Omental fat pad (tissue), 4 donors: Measurements from ENCODE around the gene BCAP31. TPM values are rescaled to one million over a fixed set of nuclear protein-coding genes. Genes with fewer than 3 reads are reported as not detected.

Experiments
- ATAC-seq: fragments of 150-250 bp; one replicate; pipeline ENCODE4 v1.9.1; 2016; ENCODE audit warnings: mild to moderate bottlenecking, moderate library complexity; ENCODE audit not compliant: low FRiP score
- DNase-seq: peaks from one replicate; pipeline ENCODE4 v3.0.0-alpha.2; 2019; ENCODE audit warnings: low spot score
- CTCF ChIP-seq, 3 donors: fragments of 450-650 bp; IDR thresholded peaks; one replicate each; pipeline ENCODE4 v1.5.1; 2016 to 2017; ENCODE audit warnings: antibody characterized with exemption in 3 of 3, mild to moderate bottlenecking in 3 of 3, moderate library complexity in 2 of 3
- total RNA-seq, 4 donors: library from RNA; depleted of rRNA; stranded (reverse); fragments of >200 nt; gene quantifications; one replicate each; pipeline ENCODE4 v1.1.0, GENCODE V29; 2016

BCAP31 gene
- total RNA-seq, 4 donors from 2014 or later, result 119 to 421 (median 240) TPM

DNA sequence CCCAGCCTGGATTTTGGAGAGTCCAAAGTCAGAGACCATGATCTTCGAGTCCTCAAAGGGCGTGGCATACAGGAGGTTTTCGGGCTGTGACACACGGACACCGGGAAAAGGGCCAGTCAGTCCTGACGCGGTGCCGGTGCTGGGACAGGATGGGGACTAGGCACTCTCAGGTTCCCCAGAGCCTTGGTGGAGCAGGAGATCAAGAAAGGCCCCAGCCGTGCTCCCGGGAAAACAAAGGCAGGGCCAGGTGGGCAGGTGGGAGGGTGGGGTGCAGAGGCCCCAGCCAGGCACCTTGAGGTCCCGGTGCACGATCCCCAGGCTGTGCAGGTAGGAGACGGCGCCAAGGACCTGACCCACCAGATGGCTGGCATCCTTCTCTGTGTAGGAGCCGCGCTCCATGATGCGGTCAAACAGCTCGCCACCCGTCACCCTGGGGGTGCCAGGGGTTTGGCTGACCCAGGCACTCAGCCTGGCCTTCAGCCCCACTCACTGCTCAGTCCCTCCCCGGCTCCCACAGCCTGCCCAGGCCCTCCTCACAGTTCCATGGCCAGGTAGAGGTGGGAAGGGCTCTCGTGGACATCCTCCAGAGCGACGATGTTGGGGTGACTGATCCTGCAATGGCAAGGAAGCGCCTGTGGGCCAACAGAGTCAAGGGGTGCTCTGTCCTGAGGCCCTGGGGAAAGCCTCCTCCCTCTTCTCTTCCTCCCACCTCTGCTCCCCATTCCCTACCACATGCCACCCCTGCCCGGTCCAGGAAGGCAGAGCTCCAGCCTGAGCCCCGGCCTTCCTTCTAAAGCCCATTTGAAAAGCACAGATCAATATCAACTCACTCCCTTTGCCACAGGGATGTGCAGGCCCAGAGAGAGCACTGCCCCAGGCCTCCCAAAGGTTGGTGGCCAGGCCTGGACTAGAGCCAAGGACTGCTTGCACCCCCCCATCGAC is 52.3 kb downstream of the BCAP31 start:
- TF ChIP-seq CTCF (IDR thresholded peaks at IDR 0.05), result no peak
- DNase-seq (no peak), ATAC-seq (no peak)

DNA sequence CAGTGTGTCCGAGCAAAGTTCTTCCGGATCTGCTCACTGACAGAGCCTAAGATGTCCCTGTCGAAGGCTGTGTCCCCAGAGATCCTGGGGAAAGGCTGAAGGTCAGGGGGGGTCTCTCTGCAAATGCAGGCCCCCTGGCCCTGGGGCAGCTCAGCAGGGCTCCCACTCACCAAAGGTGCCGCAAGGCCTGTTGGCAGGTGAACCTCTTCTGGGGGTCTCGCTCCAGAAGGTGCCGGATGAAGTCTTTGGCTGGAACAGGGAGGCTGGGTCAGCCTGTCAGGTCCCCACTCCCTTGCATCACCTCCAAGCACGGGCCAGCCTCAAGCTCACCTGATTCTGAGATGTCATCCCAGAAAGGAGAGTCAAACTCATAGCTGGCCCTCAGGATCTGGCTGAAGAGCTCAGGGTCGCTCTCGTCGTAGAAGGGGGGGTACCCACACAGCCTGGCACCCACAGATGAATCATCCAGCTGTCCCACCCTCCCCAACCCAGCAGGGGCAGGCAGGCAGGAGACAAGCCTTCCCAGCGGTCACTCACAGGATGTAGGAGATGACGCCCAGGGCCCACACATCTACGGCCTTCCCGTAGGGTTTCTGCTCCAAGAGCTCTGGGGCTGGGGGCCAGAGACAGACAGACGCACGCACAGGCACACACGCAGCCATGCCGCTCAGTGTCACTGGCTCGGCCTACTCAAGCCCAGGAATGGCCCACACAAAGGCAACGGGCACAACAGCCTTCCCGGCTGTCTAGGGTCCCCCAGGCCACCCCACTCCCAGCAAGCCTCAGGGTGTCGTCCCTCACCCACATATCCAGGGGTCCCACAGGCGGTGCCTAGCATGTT is 53.2 kb downstream of the BCAP31 start:
- DNase-seq, result no peak
- no peak for ATAC-seq
- TF ChIP-seq CTCF (IDR thresholded peaks at IDR 0.05), result no peak

GRCh38 chrX:153669901-153670731 is 54.1 kb downstream of the BCAP31 start:
- DNase-seq (no peak), ATAC-seq (no peak)
- TF ChIP-seq CTCF (IDR thresholded peaks at IDR 0.05), result no peak

- peak in 1 of 3 donors; percentile 11 for TF ChIP-seq CTCF (IDR thresholded peaks at IDR 0.05)
- no peak for ATAC-seq
- no peak for DNase-seq
Measured at GRCh38 chrX:153669174-153669890, 54.9 kb downstream of the BCAP31 start.

GRCh38 chrX:153668423-153669173 is 55.6 kb downstream of the BCAP31 start:
- ATAC-seq (no peak), DNase-seq (no peak)
- TF ChIP-seq CTCF (IDR thresholded peaks at IDR 0.05), result no peak
